Measurements from ENCODE around the gene ZRANB3.
"Not testable (repeated sequence)": the region's sequence is repeated elsewhere in the genome, so short reads cannot be mapped to it uniquely, and the experiment has no call there.

ZRANB3 gene

GRCh38 chr2:135320465-135321355, 210.3 kb downstream of the ZRANB3 start:
- DNase-seq, result no peak

DNA sequence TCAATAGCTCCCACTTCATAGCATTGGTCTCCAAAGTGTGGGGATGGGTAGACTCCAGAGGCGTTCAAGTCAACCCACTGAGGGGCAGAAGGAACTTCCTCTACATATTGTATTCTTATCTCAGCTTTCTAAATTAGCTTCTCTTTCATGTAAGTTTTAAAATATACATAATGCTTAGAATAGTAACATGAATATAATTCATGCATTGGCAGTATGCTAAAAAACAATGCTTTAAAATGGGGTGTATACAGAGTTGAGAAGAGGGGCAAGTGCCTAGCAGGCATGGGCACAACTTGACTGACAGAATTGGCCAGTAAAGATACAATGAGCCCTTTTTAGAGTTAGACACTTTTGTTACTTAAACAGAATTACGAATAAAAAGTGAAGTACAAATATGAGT, 212.2 kb downstream of the ZRANB3 start:
- DNase-seq, result no peak

GRCh38 chr2:135317375-135317774, 213.6 kb downstream of the ZRANB3 start:
- DNase-seq, result no peak

- DNase-seq, result no peak
Measured at GRCh38 chr2:135311962-135312361, 219.1 kb downstream of the ZRANB3 start.

GRCh38 chr2:135311268-135311667, 219.8 kb downstream of the ZRANB3 start:
- no peak for DNase-seq

DNA sequence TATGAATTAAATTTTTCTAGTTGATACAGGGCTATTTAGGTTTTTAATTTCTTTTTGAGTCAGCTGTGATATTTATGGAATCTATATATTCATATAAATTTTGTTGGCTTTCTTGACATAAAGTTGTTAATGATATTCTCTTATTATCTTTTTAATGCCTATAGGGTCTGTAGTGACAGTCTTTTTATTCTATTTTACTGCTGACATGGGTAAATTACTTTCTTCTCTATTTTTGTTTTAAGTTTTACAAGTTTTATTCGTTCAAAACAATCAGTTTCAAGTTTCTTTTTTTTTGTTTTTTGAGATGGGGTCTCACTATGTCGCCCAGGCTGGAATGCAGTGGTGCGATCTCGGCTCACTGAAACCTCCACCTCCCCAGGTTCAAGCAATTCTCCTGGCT, 226.3 kb downstream of the ZRANB3 start:
- DNase-seq, result no peak

- DNase-seq, result no peak
Measured at GRCh38 chr2:135299658-135300244, 231.3 kb downstream of the ZRANB3 start.

DNA sequence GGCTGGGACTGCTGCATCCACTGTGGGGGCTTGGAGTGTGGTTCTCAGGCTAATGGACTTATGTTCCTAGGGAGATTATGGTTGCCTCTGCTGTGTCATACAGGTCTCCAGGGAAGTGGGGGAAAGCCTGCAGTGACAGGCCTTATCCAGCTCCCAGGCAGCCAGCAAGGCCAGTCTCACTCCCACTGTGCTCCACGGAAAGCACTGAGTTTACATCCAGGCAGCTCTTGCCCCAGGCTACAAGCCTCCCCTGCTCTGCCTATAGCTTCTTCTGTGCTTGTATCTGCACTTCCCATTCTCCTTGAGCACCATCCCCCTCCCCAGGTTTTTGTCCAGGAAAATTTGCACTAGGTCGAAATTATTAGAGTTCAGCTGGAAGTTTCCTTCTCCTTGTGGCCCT, 231.9 kb downstream of the ZRANB3 start:
- no peak for DNase-seq

DNA sequence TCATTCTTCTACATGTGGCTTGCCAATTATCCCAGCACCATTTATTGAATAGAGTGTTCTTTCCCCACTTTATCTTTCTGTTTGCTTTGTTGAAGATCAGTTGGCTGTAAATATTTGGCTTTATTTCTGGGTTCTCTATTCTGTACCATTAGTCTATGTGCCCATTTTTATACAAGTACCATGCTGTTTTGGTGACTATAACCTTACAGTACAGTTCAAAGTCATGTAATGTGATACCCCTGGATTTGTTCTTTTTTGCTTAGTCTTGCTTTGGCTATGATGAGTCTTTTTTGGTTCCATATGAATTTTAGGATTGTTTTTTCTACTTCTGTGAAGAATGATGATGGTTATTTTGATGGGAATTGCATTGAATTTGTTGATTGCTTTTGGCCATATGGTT, 243.9 kb downstream of the ZRANB3 start:
- not testable (repeated sequence) for DNase-seq

DNA sequence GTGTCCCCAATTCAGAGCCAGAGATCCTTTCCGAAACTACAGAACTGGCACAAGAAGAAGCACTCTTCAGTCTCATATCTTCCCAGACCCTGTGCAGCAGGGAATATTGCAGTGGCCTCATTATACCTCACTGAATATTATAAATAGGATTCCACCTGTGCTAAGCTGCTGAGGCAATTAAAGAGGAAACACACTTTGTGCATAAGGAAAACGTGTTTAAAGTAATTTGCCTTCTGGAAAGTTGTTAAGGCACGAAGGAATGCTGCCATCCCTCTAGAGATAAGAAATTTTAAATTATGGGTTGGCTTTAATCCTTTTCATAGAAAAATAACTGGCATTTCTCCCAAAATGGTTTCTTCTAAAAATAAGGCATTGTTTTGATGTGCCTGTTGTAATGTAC, 245.6 kb downstream of the ZRANB3 start:
- DNase-seq, result no peak

GRCh38 chr2:135281379-135281778, 249.6 kb downstream of the ZRANB3 start:
- DNase-seq, result no peak

DNA sequence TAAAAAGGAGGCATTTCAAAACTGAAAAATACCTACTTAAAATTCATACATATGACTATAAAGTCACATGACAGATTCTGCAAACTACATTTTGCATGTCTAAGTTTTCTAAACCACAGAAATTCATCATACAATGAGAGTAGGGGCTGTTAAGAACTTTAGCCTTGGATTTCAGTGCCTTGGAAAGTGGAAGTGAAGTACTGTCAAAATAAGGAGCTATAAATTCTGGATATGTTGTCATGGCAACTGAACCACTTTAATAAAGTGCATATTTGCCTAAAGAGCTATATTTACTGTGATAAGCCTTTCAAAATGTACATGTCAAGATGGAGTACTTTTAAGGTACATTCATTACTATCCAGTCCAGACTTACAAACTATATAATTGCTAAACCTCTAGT, 251.8 kb downstream of the ZRANB3 start:
- no peak for DNase-seq

GRCh38 chr2:135276525-135276924, 254.5 kb downstream of the ZRANB3 start:
- no peak for DNase-seq

DNA sequence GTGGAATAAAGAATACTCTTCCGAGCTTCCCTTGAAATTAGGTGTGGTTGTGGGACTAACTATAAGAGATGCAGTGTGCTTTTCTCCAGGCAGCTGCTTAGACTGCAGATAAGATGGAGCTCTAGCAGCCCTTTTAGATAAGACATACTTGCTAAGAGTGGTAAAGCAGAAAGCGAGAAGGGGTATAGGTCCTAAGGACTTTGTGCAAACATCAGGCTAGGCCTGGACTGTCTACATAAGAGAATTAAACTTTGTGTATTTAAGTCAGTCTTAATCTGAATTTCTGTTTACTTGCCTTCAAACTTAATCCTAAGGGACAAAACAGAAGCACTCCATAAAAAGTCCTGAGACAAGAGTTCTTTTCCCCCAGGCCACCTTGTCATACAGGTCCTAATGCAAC, 260.0 kb downstream of the ZRANB3 start:
- no peak for DNase-seq

DNA sequence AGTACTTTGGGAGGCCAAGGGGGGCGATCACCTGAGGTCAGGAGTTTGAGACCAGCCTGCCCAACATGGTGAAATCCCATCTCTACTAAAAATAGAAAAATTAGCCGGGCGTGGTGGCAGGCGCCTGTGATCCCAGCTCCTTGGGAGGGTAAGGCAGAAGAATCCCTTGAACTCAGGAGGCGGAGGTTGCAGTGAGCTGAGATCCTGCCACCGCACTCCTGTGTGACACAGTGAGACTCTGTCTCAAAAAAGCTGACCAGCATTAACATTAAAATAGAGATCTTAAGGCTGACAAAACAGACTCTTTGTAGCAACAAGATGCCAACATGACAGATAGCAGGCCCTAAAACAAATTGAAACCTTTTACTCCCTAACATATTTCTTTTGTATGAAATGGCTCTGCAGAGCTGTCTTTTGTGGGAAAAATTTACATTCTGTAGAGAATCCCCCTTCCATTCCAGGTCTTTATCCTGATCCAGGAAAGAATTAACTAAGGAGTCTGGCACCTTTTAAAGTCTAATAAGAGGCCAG, 265.0 kb downstream of the ZRANB3 start:
- DNase-seq, result no peak

- DNase-seq, result no peak
Measured at GRCh38 chr2:135259123-135259522, 271.9 kb downstream of the ZRANB3 start.

DNA sequence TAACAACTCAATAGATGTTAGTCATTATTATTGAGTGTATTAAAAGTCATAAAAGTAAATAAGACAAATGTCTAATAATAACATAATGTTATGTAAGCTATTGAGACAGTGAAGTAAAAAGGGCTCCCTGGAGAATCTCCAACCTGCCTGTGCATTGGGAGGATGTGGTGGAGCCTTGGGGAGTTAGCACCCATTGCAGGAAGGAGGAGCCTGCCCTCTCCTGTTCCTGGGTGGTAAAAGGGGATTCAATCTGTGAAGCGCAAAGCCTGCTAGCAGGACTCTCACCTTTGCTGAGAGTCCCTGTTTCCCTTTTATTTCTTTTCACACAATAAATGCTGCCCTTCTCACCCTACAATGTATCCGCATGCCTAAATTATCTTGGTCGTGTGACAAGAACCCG, 272.8 kb downstream of the ZRANB3 start:
- no peak for DNase-seq

DNA sequence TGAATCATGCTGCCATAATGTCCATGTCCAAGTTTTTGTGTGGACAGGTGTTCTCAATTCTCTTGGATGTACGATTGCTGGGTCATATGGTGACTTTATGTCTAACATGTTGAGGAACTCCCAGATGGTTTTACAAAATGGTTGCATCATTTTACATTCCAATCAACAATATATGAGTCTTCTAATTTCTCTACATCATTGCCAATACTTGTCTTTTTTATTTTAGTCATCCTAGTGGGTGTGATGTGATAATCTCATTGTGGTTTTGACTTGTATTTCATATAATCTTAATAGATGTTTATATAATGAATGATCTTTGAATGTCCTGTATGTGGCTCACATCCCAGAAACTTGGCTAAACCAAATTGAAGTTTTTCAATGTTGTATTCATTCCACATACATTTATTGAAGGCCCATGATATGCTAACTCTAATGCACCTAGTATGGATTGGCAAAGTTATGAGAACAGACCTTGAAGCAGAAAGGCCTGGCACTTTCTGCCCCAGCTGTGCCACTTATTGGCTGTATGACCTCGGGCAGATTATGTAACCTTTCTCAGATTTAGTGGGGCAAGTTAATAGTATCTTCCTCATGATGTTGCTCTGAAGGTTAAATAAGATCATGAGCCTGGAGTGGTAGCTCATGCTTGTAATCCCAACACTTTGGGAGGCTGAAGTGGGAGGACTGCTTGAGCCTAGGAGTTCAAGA, 273.5 kb downstream of the ZRANB3 start:
- DNase-seq, result no peak

GRCh38 chr2:135256531-135257260, 274.3 kb downstream of the ZRANB3 start:
- no peak for DNase-seq

DNA sequence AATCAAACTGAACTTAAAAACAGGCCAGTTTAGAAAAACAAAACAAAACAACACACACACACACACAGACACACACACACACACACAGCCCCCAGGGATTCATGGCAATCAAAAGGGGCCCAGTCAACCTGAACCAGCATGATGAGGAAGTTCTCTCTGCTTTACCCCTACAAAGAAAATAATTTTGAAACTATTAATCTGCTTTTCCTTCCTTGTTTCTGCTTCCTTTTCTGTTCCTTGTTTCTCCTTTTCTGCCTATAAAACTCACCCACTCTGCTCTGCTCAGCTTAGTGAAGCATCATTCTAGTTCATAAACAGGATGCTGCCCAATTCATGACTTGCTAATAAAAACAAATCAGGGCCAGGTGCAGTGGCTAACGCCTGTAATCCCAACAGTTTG, 275.8 kb downstream of the ZRANB3 start:
- no peak for DNase-seq

DNA sequence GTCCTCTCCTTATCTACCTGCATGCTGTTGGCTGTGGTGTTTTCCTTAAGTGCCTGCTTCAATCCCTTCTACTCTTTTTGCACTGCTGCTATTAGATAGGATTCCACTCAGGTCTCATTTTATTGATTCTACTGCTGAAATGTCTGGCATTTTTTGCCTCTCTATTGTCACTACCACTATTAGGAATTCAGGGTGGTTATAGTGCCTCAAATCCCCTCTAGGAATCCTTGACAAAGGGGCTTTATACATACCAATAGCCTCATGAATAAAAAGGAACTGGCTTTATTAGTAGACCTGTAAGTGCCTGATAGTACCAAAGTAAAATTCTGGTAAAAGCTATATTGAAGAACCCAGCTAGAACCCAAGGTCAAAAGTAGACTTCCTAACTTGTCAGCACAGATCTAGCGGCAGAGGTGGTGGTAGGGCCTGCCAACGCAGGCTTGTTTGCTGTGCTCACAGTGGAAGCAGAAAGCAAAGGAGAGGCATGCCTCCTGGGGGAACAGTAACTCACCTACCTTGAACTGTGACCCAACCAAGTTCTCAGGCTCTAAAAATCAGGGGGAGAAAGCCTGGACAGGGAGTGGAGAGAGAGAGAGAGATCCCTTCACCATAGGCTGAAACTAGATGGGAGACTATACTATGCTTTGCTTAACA, 278.1 kb downstream of the ZRANB3 start:
- DNase-seq, result no peak

- no peak for DNase-seq
Measured at GRCh38 chr2:135248611-135249010, 282.4 kb downstream of the ZRANB3 start.

Data from effector CD8-positive, alpha-beta T cell (primary cell).